Mesothelial cell of epicardium (in vitro differentiated cells): Measurements from ENCODE around the gene SLIT3. TPM values are rescaled to one million over a fixed set of nuclear protein-coding genes. Genes with fewer than 3 reads are reported as not detected.

Experiments
- DNase-seq, 2 experiments: peaks; one replicate each; pipeline ENCODE4 v3.0.0; 2021; ENCODE audit warnings: low spot score in 2 of 2; ENCODE audit not compliant: unreplicated experiment in 2 of 2
- H3K27ac Mint-ChIP-seq: 2 replicates; pipeline ENCODE4 v1.8.0; 2021; ENCODE audit warnings: mixed read lengths
- H3K27me3 Mint-ChIP-seq: 2 replicates; pipeline ENCODE4 v1.8.0; 2021; ENCODE audit warnings: low read depth, mixed read lengths
- H3K36me3 Mint-ChIP-seq: 2 replicates; pipeline ENCODE4 v1.8.0; 2021; ENCODE audit warnings: mixed read lengths
- H3K4me1 Mint-ChIP-seq: 2 replicates; pipeline ENCODE4 v1.8.0; 2021; ENCODE audit warnings: mixed read lengths
- H3K4me3 Mint-ChIP-seq: 2 replicates; pipeline ENCODE4 v1.8.0; 2021; ENCODE audit warnings: mild to moderate bottlenecking, moderate library complexity, mixed read lengths
- H3K9me3 Mint-ChIP-seq: 2 replicates; pipeline ENCODE4 v1.8.0; 2021; ENCODE audit warnings: mixed read lengths
- total RNA-seq: library from RNA; stranded (reverse); gene quantifications from 3 replicates; pipeline ENCODE4 v1.2.1, GENCODE V29; 2021
- TF ChIP-seq, protein P1 (sequence below): fragments of 200-600 bp; sonication (generic); IDR thresholded peaks from one replicate; pipeline ENCODE4 v1.5.0; 2021; ENCODE audit warnings: antibody characterized with exemption; ENCODE audit not compliant: unreplicated experiment

The SLIT3 gene
- total RNA-seq, 1 donor from 2014 or later, result 65.1 TPM

DNA sequence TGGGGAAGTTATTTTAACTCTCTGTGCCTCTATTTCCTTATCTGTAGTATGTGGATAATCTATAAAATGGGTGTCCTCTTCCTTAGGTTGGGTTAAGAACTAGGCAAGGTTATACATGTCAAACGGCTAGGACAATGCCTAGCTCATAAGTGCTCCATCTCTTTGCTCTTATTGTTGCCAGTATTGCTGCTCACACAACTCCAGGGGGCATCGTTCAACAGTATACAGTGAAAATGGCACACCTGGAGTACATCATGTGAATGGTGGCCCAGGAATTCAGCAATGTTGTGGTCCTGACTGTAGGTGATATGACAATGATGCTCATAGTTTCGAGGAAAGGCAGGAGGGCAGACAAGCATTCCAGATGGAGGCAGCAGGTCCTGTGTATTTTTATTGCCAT is 30.1 kb downstream of the SLIT3 start:
- Mint-ChIP-seq H3K27me3 (no peaks in the 10 kb centered on the region), H3K4me3 (no peak overlapping the region), H3K27ac (no peak overlapping the region), H3K9me3 (no peaks in the 10 kb centered on the region), H3K4me1 (peaks cover 6% of the 10 kb centered on the region), H3K36me3 (no peaks in the 10 kb centered on the region)
- DNase-seq, result no peak
- TF ChIP-seq, protein P1, sequence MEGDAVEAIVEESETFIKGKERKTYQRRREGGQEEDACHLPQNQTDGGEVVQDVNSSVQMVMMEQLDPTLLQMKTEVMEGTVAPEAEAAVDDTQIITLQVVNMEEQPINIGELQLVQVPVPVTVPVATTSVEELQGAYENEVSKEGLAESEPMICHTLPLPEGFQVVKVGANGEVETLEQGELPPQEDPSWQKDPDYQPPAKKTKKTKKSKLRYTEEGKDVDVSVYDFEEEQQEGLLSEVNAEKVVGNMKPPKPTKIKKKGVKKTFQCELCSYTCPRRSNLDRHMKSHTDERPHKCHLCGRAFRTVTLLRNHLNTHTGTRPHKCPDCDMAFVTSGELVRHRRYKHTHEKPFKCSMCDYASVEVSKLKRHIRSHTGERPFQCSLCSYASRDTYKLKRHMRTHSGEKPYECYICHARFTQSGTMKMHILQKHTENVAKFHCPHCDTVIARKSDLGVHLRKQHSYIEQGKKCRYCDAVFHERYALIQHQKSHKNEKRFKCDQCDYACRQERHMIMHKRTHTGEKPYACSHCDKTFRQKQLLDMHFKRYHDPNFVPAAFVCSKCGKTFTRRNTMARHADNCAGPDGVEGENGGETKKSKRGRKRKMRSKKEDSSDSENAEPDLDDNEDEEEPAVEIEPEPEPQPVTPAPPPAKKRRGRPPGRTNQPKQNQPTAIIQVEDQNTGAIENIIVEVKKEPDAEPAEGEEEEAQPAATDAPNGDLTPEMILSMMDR, result no peak

DNA sequence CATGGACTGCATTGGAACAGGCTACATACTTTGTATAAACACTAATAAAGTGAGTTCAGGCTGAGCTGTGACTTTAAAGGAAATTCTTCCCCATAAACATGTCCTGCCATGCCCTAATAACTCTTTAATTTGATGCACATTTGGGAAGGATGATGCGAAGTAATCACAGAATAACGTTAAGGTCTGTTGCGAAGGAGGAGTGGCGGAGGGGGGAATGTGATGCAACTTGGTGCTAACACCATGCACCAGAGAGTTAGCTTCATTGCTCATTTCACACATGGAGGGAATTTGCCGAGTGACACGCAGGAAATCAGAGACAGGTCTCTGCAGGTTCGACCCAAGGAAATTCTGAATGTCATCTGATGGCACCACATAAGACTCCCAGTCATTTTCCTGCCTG is 32.9 kb downstream of the SLIT3 start:
- TF ChIP-seq, protein P1, result no peak
- peaks cover 15% of the 10 kb centered on the region for H3K4me1 Mint-ChIP-seq
- no peak for DNase-seq
- no peaks in the 10 kb centered on the region for H3K9me3 Mint-ChIP-seq
- no peaks in the 10 kb centered on the region for H3K36me3 Mint-ChIP-seq
- no peak overlapping the region for H3K4me3 Mint-ChIP-seq
- H3K27me3 Mint-ChIP-seq, result peaks cover 3% of the 10 kb centered on the region
- no peak overlapping the region for H3K27ac Mint-ChIP-seq

DNA sequence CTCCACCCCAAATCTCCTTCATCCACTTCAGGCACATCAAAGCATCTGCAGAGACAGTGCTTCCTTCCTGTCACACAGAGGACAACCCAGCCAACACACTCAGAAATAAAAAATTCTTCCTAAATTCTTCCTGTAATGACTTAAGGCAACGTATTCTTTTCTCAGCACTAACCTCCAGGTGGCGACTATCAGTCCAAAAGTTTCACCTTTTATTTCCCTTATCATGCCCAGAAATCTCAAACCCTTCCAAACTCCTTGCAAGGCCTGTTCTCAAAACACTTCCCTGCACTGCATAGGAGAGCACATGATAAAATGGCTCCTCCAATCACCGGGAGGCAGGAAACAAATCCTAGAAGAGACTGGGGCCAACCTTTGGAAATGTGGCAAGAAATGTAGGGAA is 35.1 kb downstream of the SLIT3 start:
- TF ChIP-seq, protein P1, result peak; percentile 15
- no peak overlapping the region for H3K27ac Mint-ChIP-seq
- no peaks in the 10 kb centered on the region for H3K36me3 Mint-ChIP-seq
- H3K4me1 Mint-ChIP-seq, result peaks cover 22% of the 10 kb centered on the region
- no peaks in the 10 kb centered on the region for H3K9me3 Mint-ChIP-seq
- DNase-seq, result no peak
- no peak overlapping the region for H3K4me3 Mint-ChIP-seq
- peaks cover 6% of the 10 kb centered on the region for H3K27me3 Mint-ChIP-seq

DNA sequence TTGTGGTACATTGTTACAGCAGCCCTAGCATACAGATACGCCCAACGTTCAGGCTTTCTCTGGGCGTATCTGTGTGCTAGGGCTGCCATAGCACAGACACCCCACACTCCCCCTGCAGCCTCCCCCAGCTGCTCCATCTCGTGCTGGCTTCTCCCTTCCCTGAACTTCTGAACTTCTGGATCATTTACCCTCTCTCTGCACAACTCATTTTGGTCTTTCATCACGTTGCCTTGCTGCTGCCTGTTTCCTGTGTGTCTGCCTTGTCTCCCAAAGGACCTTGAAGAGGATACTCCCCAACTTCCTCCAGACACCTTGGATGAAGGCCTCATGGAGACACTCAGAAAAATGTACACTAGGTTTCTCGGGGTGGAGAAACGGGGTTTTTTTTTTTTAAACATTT is 37.3 kb downstream of the SLIT3 start:
- H3K27me3 Mint-ChIP-seq, result peaks cover 6% of the 10 kb centered on the region
- DNase-seq, result no peak
- no peaks in the 10 kb centered on the region for H3K9me3 Mint-ChIP-seq
- peak overlapping the region; percentile 22 for H3K27ac Mint-ChIP-seq
- no peak overlapping the region for H3K4me3 Mint-ChIP-seq
- peaks cover 22% of the 10 kb centered on the region for H3K4me1 Mint-ChIP-seq
- TF ChIP-seq, protein P1, result no peak
- peaks cover 2% of the 10 kb centered on the region for H3K36me3 Mint-ChIP-seq

DNA sequence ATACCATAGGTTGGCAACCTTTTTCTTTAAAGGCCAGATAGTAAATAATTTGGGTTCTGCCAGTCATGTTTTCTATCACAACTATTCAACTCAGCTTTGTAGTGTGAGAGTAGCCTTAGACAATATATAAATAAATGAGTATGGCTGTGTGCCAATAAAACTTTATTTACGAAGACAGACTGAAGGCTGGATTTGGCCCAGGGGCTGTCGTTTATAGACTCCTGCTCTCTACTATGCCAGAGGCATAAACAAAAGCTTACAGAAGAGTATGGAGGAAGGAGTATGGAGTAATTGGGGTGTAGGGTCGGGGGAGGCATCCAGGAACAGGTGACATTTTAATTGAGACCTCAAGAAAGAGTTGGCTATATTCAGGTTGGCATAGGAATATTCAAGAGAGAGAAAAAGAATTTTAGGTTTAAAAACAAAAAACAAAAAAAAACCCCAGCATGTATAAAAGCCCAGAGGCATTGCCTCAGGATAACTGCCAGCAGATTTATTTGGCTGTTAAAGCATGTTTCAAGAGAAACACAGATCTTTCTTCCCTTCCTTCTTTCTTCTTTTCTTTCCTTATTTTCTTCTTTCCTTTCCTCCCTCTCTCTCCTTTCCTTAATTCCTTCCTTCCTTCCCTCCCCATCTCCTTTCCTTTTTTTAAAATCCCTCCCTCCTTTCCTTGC is 39.9 kb downstream of the SLIT3 start:
- Mint-ChIP-seq H3K36me3 (peaks cover 2% of the 10 kb centered on the region), H3K27me3 (peaks cover 6% of the 10 kb centered on the region), H3K9me3 (no peaks in the 10 kb centered on the region), H3K27ac (peak overlapping the region; percentile 25), H3K4me1 (peaks cover 15% of the 10 kb centered on the region), H3K4me3 (no peak overlapping the region)
- no peak for DNase-seq
- TF ChIP-seq, protein P1, result no peak
